NCI-H2171 treated with DMSO at 0.1 percent for 48 hours (cell line): ENCODE measurements around the gene ERAS.
"Not testable (repeated sequence)": the region's sequence is repeated elsewhere in the genome, so short reads cannot be mapped to it uniquely, and the experiment has no call there.

ENCODE experiments used
- DNase-seq: peaks from one replicate; lab custom pipeline; 2025; lab: John Stamatoyannopoulos, UW

Gene ERAS

DNA sequence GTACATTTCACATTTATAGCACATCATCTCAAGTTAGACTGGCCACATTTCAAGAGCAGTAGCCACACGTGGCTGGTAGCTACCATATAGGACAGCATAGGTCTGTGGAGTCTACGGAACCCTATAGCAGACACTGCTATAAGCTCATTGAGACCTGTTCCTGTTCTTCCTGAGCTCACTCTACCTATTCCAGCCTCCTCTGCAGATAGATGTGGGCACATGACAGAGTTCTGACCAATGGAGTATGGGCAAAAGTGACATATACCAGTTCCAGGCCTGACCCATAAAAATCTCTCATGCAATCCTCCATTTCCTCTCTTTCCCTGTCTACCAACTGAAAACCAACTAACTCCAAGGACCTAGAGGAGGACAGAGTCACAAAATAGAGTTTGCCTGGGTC is 28.0 kb upstream of the ERAS start:
- no peak for DNase-seq

GRCh38 chrX:48800574-48801279 is 25.6 kb upstream of the ERAS start:
- DNase-seq = no peak

GRCh38 chrX:48801280-48802088 is 24.8 kb upstream of the ERAS start, which contains the start of gene HDAC6:
Gene HDAC6, plus strand, starts transcription at chrX:48802067. Its CDS starts 626 bp downstream, at chrX:48802693.
- peak; percentile 95 for DNase-seq

DNA sequence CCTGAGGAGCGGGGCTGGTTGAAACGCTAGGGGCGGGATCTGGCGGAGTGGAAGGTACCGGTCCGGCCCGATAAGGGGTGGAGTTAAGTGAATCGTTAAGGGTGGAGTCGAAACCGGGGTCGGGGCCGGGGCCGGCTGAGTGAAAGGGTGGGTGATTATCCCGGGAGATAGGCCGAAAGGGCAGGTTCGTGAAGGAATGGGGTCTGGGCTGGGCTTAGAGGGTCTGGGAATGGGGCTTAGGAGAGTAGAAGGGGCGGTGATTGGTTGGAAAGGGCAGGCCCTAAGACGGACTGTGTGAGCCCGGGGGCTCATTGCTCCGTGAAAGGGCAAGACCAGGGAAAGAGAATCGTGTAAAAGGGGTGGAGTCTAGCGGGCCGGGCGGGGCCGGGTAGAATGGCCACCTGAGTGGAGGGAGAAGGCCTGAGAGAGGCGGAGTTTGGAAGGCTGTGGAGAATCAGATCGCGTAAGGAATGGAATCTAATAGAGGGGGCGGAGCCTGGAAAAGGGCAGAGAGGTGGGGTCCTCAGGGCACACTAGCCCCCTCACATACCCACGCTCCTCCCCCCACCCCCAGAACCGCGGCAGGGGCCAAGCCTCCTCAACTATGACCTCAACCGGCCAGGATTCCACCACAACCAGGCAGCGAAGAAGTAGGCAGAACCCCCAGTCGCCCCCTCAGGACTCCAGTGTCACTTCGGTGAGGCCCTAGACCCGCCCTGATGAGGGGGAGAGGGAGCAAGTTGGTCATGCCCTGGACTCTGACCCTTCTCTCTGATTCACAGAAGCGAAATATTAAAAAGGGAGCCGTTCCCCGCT is 24.0 kb upstream of the ERAS start:
- DNase-seq = peak; percentile 81

DNA sequence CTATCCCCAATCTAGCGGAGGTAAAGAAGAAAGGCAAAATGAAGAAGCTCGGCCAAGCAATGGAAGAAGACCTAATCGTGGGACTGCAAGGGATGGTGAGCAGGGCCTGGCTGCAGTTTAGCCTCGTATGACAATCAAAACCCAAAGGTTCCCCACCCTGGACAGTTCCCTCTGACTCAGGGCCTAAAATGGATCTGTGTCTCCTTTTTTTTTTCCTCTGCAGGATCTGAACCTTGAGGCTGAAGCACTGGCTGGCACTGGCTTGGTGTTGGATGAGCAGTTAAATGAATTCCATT is 23.5 kb upstream of the ERAS start:
- no peak for DNase-seq

DNA sequence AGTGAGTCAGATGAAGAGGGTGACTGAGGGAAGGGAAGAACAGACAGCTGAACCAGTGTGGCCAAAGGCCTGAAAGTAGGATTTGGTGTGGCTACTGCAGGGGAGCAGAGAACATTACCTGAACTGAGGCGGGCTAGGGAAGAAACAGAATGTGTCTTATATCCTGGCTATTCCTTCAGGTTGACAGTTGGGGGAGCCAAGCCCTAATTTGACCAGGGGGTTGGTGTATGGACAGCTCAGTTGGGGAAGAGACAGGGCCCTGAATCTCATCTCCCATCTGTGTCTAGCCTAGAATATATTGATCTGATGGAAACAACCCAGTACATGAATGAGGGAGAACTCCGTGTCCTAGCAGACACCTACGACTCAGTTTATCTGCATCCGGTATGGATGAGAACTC is 20.2 kb upstream of the ERAS start:
- no peak for DNase-seq

GRCh38 chrX:48813644-48814043 is 12.7 kb upstream of the ERAS start:
- DNase-seq = no peak

- no peak for DNase-seq
Observed at GRCh38 chrX:48814722-48815121, 11.6 kb upstream of the ERAS start.

GRCh38 chrX:48815266-48815665 is 11.0 kb upstream of the ERAS start:
- no peak for DNase-seq

GRCh38 chrX:48816014-48816810 is 10.1 kb upstream of the ERAS start:
- DNase-seq = no peak

- no peak for DNase-seq
Observed at GRCh38 chrX:48818098-48818497, 8.2 kb upstream of the ERAS start.

DNA sequence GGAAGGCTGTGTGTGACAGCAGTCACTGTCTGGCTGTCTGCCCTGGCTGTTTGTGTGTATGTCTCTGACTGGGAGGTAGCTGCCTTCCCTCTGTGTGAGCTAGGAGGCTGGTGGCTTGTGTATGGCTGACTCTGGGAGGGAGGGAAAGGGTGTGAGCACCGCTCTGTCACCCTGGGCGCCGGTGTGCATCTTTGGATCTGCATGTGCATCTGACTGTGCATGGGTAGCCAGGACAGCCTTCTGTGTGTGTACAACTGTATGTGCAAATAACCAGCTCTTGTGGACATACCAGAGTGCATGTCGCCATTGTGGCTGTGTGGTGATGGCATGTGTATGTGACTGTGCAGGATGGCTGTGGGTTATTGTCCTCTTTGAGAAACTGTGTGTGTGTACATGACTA is 7.4 kb upstream of the ERAS start:
- no peak for DNase-seq

GRCh38 chrX:48819394-48819793 is 6.9 kb upstream of the ERAS start:
- DNase-seq = not testable (repeated sequence)

DNA sequence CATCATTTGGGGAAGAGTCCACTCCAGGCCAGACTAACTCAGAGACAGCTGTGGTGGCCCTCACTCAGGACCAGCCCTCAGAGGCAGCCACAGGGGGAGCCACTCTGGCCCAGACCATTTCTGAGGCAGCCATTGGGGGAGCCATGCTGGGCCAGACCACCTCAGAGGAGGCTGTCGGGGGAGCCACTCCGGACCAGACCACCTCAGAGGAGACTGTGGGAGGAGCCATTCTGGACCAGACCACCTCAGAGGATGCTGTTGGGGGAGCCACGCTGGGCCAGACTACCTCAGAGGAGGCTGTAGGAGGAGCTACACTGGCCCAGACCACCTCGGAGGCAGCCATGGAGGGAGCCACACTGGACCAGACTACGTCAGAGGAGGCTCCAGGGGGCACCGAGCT is 3.3 kb upstream of the ERAS start:
- DNase-seq = no peak

- no peak for DNase-seq
Observed at GRCh38 chrX:48824066-48824465, 2.2 kb upstream of the ERAS start.

DNA sequence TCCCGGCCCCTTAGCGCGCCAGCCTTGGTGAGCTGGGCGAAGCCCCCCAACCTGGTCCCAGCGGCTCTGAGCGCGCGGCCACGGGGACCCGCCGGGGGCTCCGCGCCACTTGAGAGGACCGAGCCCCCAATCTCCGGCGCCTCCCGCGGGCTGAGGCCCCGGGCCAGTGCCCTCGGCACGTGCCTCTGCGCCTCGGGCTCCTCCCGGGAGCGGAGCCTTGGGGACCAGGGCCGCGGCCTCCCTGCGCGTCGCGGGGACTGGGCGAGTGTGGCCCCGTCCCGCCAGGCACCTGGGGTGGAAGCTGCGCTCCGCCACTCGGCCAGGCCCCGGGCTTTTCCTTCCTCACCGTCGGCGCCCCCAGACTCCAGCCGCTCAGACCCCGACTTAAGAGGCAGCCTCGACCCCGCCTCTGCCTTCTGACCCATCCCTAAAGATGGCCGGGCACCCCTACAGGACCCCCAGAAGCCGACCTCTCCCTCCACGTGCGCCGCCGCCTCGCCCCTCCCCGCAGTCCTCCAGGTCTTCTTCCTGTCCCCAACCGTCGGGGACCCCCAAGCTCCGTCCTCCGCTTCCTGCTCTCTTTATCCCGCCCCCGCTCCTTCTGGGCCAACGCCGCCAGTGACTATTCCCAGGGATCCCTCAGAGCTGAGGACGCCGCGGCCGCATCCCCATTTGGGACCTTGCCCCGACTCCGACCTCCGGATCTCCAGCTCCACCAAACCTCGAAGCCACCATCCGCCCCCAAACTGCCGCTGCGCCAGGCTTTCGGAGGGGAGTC is 752 bp downstream of the ERAS start:
- DNase-seq = no peak

- DNase-seq = no peak
Observed at GRCh38 chrX:48827654-48827968, 1.3 kb downstream of the ERAS start.

GRCh38 chrX:48829016-48829735 is 2.9 kb downstream of the ERAS start:
- no peak for DNase-seq

DNA sequence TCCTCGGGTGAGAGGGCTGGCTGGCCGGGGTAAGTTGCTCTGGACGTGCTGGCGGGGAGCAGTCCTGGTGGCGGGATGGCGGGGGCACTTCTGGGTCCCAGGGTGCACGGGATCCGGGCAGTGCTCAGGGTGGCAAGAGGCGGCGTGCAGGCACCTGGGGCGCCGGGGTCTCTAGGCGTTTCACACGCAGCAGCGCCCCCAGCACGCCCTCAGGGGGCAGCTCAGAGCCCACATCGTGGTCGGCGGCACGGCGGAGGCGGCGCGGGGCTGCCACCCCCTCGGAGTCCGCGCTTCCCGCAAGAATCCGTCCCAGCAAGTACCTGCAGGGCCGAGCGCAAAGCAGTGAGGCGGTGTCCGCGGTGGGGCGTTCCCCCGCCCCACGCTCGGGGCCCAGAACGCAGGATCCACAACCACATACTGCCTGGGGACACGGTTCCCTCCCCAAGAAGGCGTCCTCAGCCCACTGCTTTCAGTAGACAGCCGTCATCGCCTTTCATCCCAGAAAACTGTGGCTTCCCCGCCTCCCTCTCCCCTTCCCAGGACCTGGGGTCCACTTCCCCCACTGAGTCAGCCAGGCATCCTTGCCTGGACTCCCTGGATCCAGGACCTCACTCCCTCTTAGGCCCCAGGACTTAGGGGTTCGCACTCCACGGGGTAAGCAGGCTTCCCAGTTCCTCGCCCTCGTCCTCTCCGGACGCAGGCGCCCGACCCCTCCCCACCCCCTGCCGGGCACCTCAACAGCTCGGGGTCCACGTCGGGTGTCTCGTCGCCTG is 5.0 kb downstream of the ERAS start:
- no peak for DNase-seq

DNA sequence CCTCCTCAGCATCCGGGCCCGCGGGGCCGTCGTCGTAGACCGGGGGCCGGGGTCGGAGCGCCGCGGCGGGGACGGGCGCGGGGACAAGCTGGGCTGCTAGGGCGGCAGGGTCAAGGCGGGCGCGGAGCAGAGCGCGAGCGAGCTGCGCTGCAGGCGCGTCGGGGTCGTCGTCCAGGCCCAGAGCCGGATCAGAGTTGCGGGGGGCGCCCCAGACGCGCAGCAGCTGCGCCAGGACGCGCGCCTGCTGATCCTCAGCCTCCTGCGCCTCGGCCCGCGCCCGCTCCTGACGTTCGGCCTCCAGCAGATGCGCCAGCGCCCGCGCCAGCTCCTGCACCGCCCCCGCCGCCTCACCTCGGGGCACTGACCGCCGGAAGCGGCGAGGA is 5.6 kb downstream of the ERAS start:
- no peak for DNase-seq
